Stimulated activated CD8-positive, alpha-beta memory T cell treated with anti-CD3 and anti-CD28 coated beads, Interleukin-12 subunit alpha, Interleukin-12 subunit beta, amount 100 ng/mL, for 4 hours (primary cell): ENCODE data around the gene HIVEP1.
"Not testable (repeated sequence)": the region's sequence is repeated elsewhere in the genome, so short reads cannot be mapped to it uniquely, and the experiment has no call there.

Experiments
- DNase-seq: peaks from one replicate; pipeline ENCODE4 v3.0.0-alpha.2; 2020; ENCODE audit warnings: low read depth

The HIVEP1 gene

GRCh38 chr6:12118607-12119006, 106.5 kb downstream of the HIVEP1 start:
- DNase-seq: no peak

- DNase-seq: no peak
Observed at GRCh38 chr6:12119085-12119588, 107.0 kb downstream of the HIVEP1 start.

- no peak for DNase-seq
Observed at GRCh38 chr6:12125396-12125795, 113.3 kb downstream of the HIVEP1 start.

- no peak for DNase-seq
Observed at GRCh38 chr6:12126051-12126450, 113.9 kb downstream of the HIVEP1 start.

GRCh38 chr6:12129523-12129922, 117.4 kb downstream of the HIVEP1 start:
- no peak for DNase-seq

- no peak for DNase-seq
Observed at GRCh38 chr6:12132351-12133222, 120.5 kb downstream of the HIVEP1 start.

- DNase-seq: no peak
Observed at GRCh38 chr6:12134581-12134980, 122.5 kb downstream of the HIVEP1 start.

- no peak for DNase-seq
Observed at GRCh38 chr6:12134991-12135390, 122.9 kb downstream of the HIVEP1 start.

GRCh38 chr6:12136905-12137304, 124.8 kb downstream of the HIVEP1 start:
- no peak for DNase-seq

GRCh38 chr6:12137480-12137879, 125.4 kb downstream of the HIVEP1 start:
- no peak for DNase-seq

- no peak for DNase-seq
Observed at GRCh38 chr6:12138381-12138780, 126.3 kb downstream of the HIVEP1 start.

GRCh38 chr6:12138936-12139335, 126.8 kb downstream of the HIVEP1 start:
- no peak for DNase-seq

GRCh38 chr6:12147557-12148316, 135.6 kb downstream of the HIVEP1 start:
- no peak for DNase-seq

- DNase-seq: no peak
Observed at GRCh38 chr6:12148317-12148801, 136.2 kb downstream of the HIVEP1 start.

GRCh38 chr6:12148841-12149240, 136.7 kb downstream of the HIVEP1 start:
- no peak for DNase-seq

- no peak for DNase-seq
Observed at GRCh38 chr6:12149944-12150510, 137.9 kb downstream of the HIVEP1 start.

GRCh38 chr6:12150812-12151432, 138.8 kb downstream of the HIVEP1 start:
- DNase-seq: no peak

GRCh38 chr6:12151433-12151820, 139.3 kb downstream of the HIVEP1 start:
- DNase-seq: no peak

- no peak for DNase-seq
Observed at GRCh38 chr6:12152023-12152970, 140.2 kb downstream of the HIVEP1 start.

- DNase-seq: not testable (repeated sequence)
Observed at GRCh38 chr6:12155769-12156168, 143.7 kb downstream of the HIVEP1 start.
